ENCODE data around the gene PPP1R15B.

DNA sequence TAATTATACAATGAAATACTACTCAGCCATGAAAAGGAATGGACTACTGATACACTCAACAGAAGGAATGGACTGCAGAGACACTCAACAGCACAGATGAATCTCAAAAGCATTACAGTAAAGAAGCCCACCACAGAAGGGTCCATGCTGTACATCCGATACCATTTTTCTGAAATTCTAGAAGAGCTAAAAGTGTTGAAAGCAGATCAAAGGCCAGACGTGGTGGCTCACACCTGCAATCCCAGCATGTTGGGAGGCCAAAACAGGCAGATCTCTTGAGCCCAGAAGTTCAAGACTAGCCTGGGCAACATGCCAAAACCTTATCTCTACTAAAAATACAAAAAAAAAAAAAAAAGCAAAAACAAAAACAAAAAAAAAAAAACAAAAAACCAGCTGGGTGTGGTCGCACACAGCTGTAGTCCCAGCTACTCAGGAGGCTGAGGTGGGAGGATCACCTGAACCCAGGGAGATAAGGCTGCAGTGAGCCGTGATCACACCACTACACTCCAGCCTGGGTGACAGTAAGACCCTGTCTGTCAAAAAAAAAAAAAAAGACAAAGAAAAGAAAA lies 15.5 kb downstream of the PPP1R15B start:
- TF ChIP-seq TAF1 (conservative IDR thresholded peaks at IDR 0.05), result no peak
- no peak for TF ChIP-seq RAD21 (IDR thresholded peaks at IDR 0.05)
- TF ChIP-seq, protein P1, sequence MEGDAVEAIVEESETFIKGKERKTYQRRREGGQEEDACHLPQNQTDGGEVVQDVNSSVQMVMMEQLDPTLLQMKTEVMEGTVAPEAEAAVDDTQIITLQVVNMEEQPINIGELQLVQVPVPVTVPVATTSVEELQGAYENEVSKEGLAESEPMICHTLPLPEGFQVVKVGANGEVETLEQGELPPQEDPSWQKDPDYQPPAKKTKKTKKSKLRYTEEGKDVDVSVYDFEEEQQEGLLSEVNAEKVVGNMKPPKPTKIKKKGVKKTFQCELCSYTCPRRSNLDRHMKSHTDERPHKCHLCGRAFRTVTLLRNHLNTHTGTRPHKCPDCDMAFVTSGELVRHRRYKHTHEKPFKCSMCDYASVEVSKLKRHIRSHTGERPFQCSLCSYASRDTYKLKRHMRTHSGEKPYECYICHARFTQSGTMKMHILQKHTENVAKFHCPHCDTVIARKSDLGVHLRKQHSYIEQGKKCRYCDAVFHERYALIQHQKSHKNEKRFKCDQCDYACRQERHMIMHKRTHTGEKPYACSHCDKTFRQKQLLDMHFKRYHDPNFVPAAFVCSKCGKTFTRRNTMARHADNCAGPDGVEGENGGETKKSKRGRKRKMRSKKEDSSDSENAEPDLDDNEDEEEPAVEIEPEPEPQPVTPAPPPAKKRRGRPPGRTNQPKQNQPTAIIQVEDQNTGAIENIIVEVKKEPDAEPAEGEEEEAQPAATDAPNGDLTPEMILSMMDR (IDR thresholded peaks at IDR 0.05; ENCODE audit: low read depth, low read length, missing input control), result no peak
- TF ChIP-seq, protein P2, sequence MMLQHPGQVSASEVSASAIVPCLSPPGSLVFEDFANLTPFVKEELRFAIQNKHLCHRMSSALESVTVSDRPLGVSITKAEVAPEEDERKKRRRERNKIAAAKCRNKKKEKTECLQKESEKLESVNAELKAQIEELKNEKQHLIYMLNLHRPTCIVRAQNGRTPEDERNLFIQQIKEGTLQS (IDR thresholded peaks at IDR 0.05), result no peak
- TF ChIP-seq, protein P3, sequence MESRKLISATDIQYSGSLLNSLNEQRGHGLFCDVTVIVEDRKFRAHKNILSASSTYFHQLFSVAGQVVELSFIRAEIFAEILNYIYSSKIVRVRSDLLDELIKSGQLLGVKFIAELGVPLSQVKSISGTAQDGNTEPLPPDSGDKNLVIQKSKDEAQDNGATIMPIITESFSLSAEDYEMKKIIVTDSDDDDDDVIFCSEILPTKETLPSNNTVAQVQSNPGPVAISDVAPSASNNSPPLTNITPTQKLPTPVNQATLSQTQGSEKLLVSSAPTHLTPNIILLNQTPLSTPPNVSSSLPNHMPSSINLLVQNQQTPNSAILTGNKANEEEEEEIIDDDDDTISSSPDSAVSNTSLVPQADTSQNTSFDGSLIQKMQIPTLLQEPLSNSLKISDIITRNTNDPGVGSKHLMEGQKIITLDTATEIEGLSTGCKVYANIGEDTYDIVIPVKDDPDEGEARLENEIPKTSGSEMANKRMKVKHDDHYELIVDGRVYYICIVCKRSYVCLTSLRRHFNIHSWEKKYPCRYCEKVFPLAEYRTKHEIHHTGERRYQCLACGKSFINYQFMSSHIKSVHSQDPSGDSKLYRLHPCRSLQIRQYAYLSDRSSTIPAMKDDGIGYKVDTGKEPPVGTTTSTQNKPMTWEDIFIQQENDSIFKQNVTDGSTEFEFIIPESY (IDR thresholded peaks at IDR 0.05), result no peak
- TF ChIP-seq, protein P4, sequence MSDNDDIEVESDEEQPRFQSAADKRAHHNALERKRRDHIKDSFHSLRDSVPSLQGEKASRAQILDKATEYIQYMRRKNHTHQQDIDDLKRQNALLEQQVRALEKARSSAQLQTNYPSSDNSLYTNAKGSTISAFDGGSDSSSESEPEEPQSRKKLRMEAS (IDR thresholded peaks at IDR 0.05), result no peak
- TF ChIP-seq, protein P5, sequence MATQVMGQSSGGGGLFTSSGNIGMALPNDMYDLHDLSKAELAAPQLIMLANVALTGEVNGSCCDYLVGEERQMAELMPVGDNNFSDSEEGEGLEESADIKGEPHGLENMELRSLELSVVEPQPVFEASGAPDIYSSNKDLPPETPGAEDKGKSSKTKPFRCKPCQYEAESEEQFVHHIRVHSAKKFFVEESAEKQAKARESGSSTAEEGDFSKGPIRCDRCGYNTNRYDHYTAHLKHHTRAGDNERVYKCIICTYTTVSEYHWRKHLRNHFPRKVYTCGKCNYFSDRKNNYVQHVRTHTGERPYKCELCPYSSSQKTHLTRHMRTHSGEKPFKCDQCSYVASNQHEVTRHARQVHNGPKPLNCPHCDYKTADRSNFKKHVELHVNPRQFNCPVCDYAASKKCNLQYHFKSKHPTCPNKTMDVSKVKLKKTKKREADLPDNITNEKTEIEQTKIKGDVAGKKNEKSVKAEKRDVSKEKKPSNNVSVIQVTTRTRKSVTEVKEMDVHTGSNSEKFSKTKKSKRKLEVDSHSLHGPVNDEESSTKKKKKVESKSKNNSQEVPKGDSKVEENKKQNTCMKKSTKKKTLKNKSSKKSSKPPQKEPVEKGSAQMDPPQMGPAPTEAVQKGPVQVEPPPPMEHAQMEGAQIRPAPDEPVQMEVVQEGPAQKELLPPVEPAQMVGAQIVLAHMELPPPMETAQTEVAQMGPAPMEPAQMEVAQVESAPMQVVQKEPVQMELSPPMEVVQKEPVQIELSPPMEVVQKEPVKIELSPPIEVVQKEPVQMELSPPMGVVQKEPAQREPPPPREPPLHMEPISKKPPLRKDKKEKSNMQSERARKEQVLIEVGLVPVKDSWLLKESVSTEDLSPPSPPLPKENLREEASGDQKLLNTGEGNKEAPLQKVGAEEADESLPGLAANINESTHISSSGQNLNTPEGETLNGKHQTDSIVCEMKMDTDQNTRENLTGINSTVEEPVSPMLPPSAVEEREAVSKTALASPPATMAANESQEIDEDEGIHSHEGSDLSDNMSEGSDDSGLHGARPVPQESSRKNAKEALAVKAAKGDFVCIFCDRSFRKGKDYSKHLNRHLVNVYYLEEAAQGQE (IDR thresholded peaks at IDR 0.05), result no peak
- no peak for TF ChIP-seq JUND (IDR thresholded peaks at IDR 0.05)
- no peak for TF ChIP-seq GABPA (IDR thresholded peaks at IDR 0.05 in 1 of 2, conservative IDR thresholded peaks at IDR 0.05 in 1 of 2)
- TF ChIP-seq SP1 (IDR thresholded peaks at IDR 0.05), result no peak
